ENCODE data around the gene GLRA1.

DNA sequence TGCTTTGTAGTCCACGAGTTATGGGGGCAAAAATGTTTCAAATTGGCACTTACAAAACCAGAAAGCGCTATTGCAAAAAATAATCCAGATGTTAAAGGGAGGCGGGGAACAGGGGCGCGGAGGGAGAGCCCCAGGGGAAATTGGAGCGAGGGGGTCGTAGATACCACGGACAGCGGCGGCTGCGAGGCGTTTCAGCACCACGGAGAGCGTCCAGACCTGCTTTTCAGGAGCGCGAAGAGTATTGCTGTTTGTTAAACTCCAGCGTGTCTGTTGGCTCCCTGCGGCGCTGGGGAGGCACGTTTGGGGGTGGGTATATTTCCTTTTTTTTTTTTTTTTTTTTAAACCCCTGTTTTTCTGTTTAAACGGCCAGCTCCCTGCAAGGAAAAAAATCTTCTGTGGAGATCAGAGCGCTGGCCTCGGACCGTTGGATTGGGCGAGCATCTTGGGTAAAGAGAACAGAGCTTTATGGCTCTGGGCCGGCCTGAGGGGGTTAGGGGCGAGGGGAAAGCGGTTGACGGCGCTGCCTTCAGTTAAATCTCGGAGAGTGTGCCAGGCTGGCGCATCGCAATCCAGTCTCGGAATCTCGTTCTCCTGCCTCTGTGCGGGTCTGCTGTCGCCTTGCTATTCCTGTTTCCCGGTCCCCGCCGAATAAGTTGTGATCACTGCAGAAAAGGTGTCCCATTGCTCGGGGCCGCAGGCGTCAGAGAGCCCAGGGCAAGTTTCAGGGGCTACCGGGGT is at the start of gene GLRA1:
- TF ChIP-seq, protein P1, sequence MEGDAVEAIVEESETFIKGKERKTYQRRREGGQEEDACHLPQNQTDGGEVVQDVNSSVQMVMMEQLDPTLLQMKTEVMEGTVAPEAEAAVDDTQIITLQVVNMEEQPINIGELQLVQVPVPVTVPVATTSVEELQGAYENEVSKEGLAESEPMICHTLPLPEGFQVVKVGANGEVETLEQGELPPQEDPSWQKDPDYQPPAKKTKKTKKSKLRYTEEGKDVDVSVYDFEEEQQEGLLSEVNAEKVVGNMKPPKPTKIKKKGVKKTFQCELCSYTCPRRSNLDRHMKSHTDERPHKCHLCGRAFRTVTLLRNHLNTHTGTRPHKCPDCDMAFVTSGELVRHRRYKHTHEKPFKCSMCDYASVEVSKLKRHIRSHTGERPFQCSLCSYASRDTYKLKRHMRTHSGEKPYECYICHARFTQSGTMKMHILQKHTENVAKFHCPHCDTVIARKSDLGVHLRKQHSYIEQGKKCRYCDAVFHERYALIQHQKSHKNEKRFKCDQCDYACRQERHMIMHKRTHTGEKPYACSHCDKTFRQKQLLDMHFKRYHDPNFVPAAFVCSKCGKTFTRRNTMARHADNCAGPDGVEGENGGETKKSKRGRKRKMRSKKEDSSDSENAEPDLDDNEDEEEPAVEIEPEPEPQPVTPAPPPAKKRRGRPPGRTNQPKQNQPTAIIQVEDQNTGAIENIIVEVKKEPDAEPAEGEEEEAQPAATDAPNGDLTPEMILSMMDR (IDR thresholded peaks at IDR 0.05): no peak
- no peak for TF ChIP-seq EP300 (IDR thresholded peaks at IDR 0.05)
- no peak for TF ChIP-seq POLR2A (IDR thresholded peaks at IDR 0.05)
